DMS114 treated with DMSO at 0.1 percent for 48 hours (cell line): ENCODE measurements around the gene FCN2.
"Not testable (repeated sequence)": the region's sequence is repeated elsewhere in the genome, so short reads cannot be mapped to it uniquely, and the experiment has no call there.

Experiments
- DNase-seq: peaks from one replicate; lab custom pipeline; 2025; ENCODE audit not compliant: unreplicated experiment; lab: John Stamatoyannopoulos, UW

FCN2 gene

GRCh38 chr9:134847138-134847537 lies 33.5 kb upstream of the FCN2 start:
- no peak for DNase-seq

GRCh38 chr9:134847752-134848432 lies 32.7 kb upstream of the FCN2 start:
- DNase-seq: no peak

- no peak for DNase-seq
Measured at GRCh38 chr9:134848504-134848903, 32.1 kb upstream of the FCN2 start.

GRCh38 chr9:134850611-134851010 lies 30.0 kb upstream of the FCN2 start:
- DNase-seq: no peak

- no peak for DNase-seq
Measured at GRCh38 chr9:134851020-134851419, 29.6 kb upstream of the FCN2 start.

GRCh38 chr9:134852906-134853654 lies 27.5 kb upstream of the FCN2 start:
- no peak for DNase-seq

- no peak for DNase-seq
Measured at GRCh38 chr9:134853893-134854292, 26.7 kb upstream of the FCN2 start.

- DNase-seq: no peak
Measured at GRCh38 chr9:134854541-134854981, 26.0 kb upstream of the FCN2 start.

GRCh38 chr9:134855231-134855899 lies 25.2 kb upstream of the FCN2 start:
- no peak for DNase-seq

GRCh38 chr9:134855900-134856377 lies 24.7 kb upstream of the FCN2 start:
- DNase-seq: no peak

GRCh38 chr9:134857451-134857850 lies 23.2 kb upstream of the FCN2 start:
- not testable (repeated sequence) for DNase-seq

- no peak for DNase-seq
Measured at GRCh38 chr9:134858051-134858841, 22.4 kb upstream of the FCN2 start.

- no peak for DNase-seq
Measured at GRCh38 chr9:134860510-134860909, 20.1 kb upstream of the FCN2 start.

GRCh38 chr9:134861595-134862334 lies 18.8 kb upstream of the FCN2 start:
- DNase-seq: no peak

GRCh38 chr9:134863306-134863902 lies 17.2 kb upstream of the FCN2 start:
- no peak for DNase-seq

GRCh38 chr9:134863941-134864820 lies 16.4 kb upstream of the FCN2 start:
- no peak for DNase-seq

- DNase-seq: no peak
Measured at GRCh38 chr9:134864821-134865190, 15.8 kb upstream of the FCN2 start.

GRCh38 chr9:134867917-134868750 lies 12.5 kb upstream of the FCN2 start:
- no peak for DNase-seq
